ENCODE results near the gene PLEKHM3. TPM values are rescaled to one million over a fixed set of nuclear protein-coding genes. Genes with fewer than 3 reads are reported as not detected.
"Not testable (repeated sequence)": the region's sequence is repeated elsewhere in the genome, so short reads cannot be mapped to it uniquely, and the experiment has no call there.

The PLEKHM3 gene
- polyA plus RNA-seq, 1 donor: 17.1 TPM

- no peak for DNase-seq
Observed at GRCh38 chr2:207825978-207826377, 199.3 kb downstream of the PLEKHM3 start.

- no peak for DNase-seq
Observed at GRCh38 chr2:207825045-207825954, 200.0 kb downstream of the PLEKHM3 start.

- no peak for DNase-seq
Observed at GRCh38 chr2:207823865-207824264, 201.5 kb downstream of the PLEKHM3 start.

GRCh38 chr2:207819839-207820784 lies 205.2 kb downstream of the PLEKHM3 start:
- DNase-seq: no peak

GRCh38 chr2:207819021-207819797 lies 206.1 kb downstream of the PLEKHM3 start:
- no peak for DNase-seq

GRCh38 chr2:207816546-207816945 lies 208.8 kb downstream of the PLEKHM3 start:
- no peak for DNase-seq

GRCh38 chr2:207815254-207815653 lies 210.1 kb downstream of the PLEKHM3 start:
- DNase-seq: no peak

- DNase-seq: no peak
Observed at GRCh38 chr2:207813942-207814341, 211.4 kb downstream of the PLEKHM3 start.

GRCh38 chr2:207813221-207813916 lies 212.0 kb downstream of the PLEKHM3 start:
- DNase-seq: no peak

GRCh38 chr2:207812726-207813080 lies 212.6 kb downstream of the PLEKHM3 start:
- DNase-seq: no peak

- DNase-seq: no peak
Observed at GRCh38 chr2:207812058-207812725, 213.1 kb downstream of the PLEKHM3 start.

- not testable (repeated sequence) for DNase-seq
Observed at GRCh38 chr2:207811658-207812057, 213.7 kb downstream of the PLEKHM3 start.

GRCh38 chr2:207810200-207810788 lies 215.0 kb downstream of the PLEKHM3 start:
- no peak for DNase-seq

GRCh38 chr2:207808119-207808518 lies 217.2 kb downstream of the PLEKHM3 start:
- no peak for DNase-seq

GRCh38 chr2:207807516-207807915 lies 217.8 kb downstream of the PLEKHM3 start:
- DNase-seq: no peak

GRCh38 chr2:207805566-207806226 lies 219.6 kb downstream of the PLEKHM3 start:
- no peak for DNase-seq

GRCh38 chr2:207802650-207803049 lies 222.7 kb downstream of the PLEKHM3 start:
- no peak for DNase-seq

- no peak for DNase-seq
Observed at GRCh38 chr2:207801259-207801658, 224.1 kb downstream of the PLEKHM3 start.

GRCh38 chr2:207796585-207797350 lies 228.6 kb downstream of the PLEKHM3 start:
- DNase-seq: peak; percentile 51
